Activated CD4-positive, alpha-beta T cell treated with anti-CD3 and anti-CD28 coated beads for 1 hour (primary cell): ENCODE data around the gene C6orf89.
"Not testable (repeated sequence)": the region's sequence is repeated elsewhere in the genome, so short reads cannot be mapped to it uniquely, and the experiment has no call there.

ENCODE experiments used
- DNase-seq: peaks from one replicate; pipeline ENCODE4 v3.0.0-alpha.2; 2020

C6orf89 gene

DNA sequence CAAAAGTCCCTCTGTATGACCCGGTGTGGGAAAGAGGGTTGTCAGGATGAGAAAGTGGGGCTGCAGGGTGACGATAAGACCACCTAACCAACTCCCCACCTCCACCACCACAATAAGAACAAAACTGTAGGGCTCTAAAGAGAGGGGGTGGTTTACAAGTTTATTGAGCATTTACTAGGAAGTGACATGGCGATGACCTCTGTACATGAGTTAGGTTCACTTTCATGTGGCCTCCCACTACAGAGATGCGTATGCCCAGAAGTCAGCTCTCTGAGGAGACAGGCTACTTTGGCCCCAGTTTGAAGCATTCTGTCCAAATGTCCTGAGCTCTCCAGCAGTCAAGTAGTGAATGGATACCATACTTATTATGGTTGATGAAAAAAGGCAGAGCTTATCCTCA is 40.1 kb downstream of the C6orf89 start:
- DNase-seq = no peak

DNA sequence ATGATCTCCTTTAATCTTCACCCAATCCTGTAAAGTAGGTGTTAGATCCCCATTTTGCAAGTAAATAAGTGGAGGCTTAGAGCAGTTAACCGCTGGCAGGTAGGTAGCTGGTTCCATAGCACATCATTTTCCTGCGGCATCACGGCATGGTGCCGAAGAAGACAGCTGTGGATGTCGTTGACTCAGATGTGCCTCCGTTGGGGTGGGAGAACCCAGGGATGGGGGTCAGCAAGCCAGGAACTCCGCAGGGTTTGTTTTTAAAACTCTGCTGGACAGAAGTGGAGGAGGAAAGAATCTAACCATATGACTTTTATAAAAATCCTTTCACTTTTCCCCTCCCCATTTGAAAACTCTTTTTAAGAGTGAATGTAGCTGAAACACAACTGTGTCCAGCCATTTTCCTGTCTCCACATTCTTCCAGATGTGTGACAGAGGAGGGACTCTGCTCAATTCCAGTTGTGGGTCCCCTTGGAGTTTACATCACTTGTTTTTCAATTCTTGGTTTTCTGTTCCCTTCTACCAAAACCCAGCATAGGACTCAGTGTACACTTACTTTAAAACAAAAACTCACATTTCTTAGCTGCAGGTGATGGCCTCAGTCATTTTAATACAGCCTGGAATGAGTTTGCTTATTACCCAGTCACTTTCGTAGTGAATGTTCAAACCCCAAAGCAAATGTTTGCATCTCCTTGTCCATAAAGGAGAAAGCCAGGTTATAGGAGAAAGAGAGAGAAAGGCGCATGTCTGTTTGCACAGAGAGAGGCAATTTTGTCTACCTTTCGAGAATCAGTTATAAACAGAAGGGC is 41.2 kb downstream of the C6orf89 start:
- no peak for DNase-seq

DNA sequence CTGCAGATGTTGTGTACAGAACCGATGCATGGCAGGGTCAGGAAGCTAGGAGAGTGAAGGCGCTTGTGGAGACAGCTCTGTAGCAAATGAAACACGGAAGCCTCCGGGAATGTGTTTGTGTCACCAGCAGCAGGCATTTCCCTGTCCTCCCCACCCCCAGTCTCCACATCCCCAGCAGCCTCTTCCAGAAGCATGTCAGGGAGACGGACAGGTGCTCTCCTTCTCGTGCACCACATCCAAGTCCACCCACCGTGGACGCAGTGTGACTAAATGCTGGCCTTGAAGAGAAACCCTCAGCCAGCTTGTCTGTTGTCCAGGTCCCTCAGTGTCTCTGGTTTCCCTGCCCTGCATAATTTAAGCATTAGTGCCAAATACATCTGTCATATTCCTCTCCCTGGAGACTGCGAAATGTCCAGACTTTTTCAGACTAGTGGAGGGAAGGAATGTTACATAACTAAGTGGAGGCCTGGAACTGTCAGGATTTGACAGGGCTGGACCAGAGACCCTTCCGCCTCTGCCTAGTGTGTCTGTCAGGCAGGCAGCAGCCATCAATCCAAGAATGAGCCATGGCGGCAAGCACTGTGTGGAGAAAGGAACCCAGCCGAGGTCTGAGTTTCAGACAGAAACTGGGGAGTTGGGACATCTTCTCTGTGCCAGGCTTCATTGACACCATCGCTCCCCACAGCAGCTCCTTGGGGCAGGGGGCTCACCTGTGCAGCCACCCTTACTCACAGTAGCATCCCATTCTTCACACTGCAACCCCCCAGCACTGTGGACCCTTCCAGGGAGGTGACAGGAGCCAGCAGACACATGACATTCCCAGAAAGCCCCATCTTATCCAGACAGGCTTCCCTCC is 42.2 kb downstream of the C6orf89 start:
- DNase-seq = no peak

DNA sequence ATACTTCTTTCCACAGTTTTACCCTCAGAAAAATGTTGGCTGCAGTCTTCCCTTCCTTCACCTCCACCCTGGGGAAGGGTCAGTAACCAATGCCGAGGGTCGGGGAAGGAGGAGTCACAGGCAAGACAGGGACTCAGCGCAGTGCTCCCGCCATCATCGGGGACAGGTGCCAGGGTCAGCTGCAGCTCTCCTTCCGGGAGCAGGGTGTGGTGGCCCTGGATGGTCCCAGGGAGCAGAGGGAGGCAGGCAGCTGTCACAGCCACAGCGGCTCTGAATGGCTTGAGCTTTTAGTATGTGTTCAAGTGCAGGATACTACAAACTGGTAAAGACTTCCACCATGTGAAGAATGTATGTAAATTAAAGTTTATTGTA is 42.8 kb downstream of the C6orf89 start:
- DNase-seq = no peak

GRCh38 chr6:36929152-36929551 is 43.4 kb downstream of the C6orf89 start:
- DNase-seq = no peak

GRCh38 chr6:36929607-36930006 is 43.9 kb downstream of the C6orf89 start:
- no peak for DNase-seq

- no peak for DNase-seq
Measured at GRCh38 chr6:36930483-36930882, 44.7 kb downstream of the C6orf89 start.

DNA sequence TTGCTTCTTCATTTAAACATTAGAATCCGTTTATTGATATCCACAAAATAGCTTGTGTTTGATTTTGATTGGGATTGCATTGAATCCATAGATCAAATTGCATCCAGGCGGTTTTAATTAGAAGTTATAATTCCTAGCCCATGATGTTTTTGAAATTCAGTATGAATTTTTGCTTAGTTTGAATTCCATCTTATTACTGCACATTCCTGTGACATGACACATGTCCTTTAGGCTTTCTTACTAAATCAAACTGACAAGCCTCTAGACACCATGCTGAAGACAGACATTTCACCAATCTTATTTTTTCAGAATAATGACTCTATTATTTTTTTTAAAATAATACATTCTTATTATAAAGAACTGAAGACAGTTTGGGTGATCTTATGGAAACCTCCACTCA is 47.4 kb downstream of the C6orf89 start:
- no peak for DNase-seq

GRCh38 chr6:36933519-36933918 is 47.8 kb downstream of the C6orf89 start:
- DNase-seq = no peak

- no peak for DNase-seq
Measured at GRCh38 chr6:36934901-36935300, 49.1 kb downstream of the C6orf89 start.

GRCh38 chr6:36936824-36937223 is 51.1 kb downstream of the C6orf89 start:
- no peak for DNase-seq

DNA sequence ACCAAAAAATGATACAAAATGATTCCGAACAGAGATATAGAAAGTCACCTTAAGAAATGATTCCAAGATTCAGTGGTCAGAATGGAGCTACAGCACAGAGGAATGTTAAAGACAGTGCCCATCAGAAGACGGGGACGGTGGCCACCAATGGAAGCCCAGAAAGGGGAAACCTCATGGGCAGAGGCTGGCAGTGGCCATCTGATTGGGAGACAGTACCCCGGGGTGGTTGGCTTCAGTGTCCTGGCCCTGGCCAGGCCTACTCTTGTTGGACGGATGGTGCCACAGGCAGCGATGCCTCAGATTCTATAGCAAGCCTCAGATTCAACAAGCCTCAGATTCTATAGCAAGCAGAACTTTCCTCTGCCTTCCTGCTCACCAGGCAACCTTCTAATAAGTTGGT is 52.1 kb downstream of the C6orf89 start:
- DNase-seq = no peak

DNA sequence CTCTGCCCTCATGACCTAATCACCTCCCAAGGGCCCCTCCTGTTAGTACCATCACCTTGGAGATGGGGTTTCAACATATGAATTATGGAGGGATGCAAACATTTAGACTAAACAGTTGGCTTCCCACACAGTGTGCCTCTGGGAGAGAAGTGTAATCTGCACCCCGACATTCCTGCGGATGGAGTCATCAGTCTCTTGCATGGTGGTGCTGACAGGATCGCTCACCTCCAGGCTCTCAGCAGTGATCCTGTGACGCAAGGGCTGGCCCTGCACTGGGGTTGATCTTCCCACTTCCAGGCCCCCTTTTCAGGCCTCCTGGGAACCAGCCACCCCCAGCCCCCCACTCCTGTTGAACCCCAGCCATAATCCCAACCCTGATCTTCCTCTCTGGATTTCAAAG is 52.8 kb downstream of the C6orf89 start:
- no peak for DNase-seq

DNA sequence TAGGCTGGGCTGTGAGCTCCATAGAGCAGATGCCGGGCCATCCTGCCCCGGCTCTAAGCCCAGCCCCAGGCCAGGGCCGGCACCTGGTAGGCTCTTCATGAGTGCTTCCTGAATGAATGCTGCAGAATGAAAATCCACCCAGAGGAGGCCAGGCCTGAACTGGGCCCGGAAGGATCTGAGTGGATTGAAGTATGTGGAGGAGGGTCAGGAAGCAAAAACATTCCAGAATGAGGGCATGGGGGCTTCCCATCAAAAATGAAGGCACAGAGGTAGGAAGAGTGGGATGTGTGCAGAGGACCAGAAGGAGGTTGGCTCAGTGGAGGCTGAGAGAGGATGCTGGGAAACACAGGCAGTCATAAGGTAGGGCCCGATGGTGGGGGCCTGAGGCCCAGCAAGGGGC is 53.3 kb downstream of the C6orf89 start:
- not testable (repeated sequence) for DNase-seq

DNA sequence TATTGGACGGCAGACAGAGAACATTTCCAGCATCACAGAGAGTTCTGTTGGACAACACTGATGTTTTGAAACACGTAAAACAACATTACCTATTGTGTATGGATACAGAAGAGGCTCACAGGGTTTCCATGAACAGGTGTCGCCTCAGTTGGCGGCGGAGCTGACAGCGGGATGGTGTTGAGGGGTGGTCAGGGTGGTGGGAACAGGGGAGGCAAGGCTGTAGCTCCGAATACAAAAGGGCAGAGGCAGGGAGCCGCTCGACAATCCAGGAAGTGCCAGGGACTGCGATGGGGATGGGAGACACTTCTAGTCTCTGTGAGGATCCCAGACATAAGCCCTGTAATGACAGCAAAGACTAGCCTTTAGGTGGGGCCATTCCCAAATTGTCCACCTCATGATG is 54.3 kb downstream of the C6orf89 start:
- DNase-seq = no peak

DNA sequence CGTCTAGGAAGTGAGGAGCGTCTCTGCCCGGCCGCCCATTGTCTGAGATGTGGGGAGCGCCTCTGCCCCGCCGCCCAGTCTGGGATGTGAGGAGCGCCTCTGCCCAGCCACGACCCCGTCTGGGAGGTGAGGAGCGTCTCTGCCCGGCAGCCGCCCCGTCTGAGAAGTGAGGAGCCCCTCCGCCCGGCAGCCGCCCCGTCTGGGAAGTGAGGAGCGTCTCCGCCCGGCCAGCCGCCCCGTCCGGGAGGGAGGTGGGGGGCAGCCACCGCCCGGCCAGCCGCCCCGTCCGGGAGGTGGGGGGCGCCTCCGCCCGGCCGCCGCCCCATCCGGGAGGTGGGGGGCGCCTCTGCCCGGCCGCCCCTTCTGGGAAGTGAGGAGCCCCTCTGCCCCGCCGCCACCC is 55.8 kb downstream of the C6orf89 start:
- DNase-seq = not testable (repeated sequence)

DNA sequence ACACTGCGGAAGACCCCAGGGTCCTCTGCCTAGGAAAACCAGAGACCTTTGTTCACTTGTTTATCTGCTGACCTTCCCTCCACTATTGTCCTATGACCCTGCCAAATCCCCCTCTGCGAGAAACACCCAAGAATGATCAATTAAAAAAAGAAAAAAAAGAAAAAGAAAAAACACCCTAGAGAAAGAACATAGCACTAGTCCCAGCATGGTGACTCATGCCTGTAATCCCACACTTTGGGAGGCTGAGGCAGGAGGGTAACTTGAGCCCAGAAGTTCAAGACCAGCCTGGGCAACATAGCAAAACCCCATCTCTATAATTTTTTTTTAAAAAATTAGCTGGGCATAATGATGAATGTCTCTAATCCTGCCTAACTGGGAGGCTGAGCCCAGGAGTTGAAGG is 56.6 kb downstream of the C6orf89 start:
- not testable (repeated sequence) for DNase-seq

DNA sequence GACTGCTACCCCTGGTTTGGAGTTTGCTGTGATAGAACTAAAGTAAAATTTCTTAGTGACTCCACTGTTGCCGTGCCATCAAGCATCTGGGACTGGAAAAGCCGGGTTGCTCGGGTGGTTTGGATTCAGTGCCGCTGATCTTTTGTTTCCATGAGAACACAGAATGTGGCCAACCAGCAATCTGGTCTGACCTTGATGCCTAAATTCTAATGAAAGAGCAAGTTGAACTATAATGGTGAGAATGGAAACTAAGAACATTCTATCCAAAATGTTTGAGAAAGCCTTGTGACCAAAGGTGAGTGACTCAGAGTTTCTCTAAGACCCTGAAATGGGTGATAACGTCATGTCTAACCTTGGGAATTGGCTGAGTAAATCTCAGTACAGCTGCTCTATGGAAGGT is 58.9 kb downstream of the C6orf89 start:
- no peak for DNase-seq

GRCh38 chr6:36945301-36945700 is 59.5 kb downstream of the C6orf89 start:
- DNase-seq = no peak

GRCh38 chr6:36946526-36946925 is 60.8 kb downstream of the C6orf89 start:
- DNase-seq = no peak

GRCh38 chr6:36947570-36948351 is 62.0 kb downstream of the C6orf89 start:
- no peak for DNase-seq

- not testable (repeated sequence) for DNase-seq
Measured at GRCh38 chr6:36949076-36949475, 63.3 kb downstream of the C6orf89 start.

DNA sequence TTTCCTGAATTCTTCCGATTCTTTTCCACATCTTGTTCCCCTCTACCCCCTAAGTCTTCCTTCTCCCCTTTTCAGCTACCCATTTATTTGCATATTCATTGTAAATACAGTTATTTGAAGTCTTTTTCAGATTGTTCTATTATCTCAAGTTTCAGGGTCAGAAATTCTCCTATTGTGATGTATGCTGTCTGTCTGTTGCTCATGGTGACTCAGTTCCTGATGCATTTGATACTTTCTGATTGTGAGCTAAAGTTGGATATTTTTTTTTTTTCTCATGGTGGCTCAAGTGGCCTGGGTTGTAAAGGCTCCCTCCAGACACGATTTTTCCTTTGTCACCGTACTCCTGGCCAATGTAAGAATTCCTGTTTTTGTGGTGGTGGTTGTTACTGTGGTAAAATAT is 63.9 kb downstream of the C6orf89 start:
- DNase-seq = no peak

GRCh38 chr6:36953931-36954261 is 68.1 kb downstream of the C6orf89 start:
- no peak for DNase-seq
